Endothelial cell of umbilical vein (primary cell): ENCODE results near the gene STMN3. TPM values are rescaled to one million over a fixed set of nuclear protein-coding genes. Genes with fewer than 3 reads are reported as not detected.
A peak's percentile ranks its signal among the peaks of the same experiment; 100 is the strongest.

Experiments
- BruUV-seq: library from RNA; stranded (reverse); fragments of 400-500 nt; replicated peaks from 2 replicates; lab custom pipeline; 2021; lab: Mats Ljungman, UMichigan
- CTCF ChIA-PET: fragments of 300-600, 350-600 bp; sonication (Branson Sonifier 250); formaldehyde crosslinking; loops from one replicate; lab custom pipeline; 2021; ENCODE audit warnings: antibody characterized with exemption, inconsistent platforms; lab: Charles Lee
- POLR2A ChIA-PET: fragments of 300-600, 350-600 bp; sonication (Branson Sonifier 250); formaldehyde crosslinking; loops from one replicate; lab custom pipeline; 2021; ENCODE audit warnings: antibody characterized with exemption, inconsistent platforms; lab: Charles Lee
- DNase-seq: peaks from one replicate; pipeline ENCODE4 v3.0.0-alpha.2; 2011; ENCODE audit warnings: low read depth, low spot score
- FAIRE-seq: peaks from 2 replicates; lab custom pipeline; 2011; peaks lifted over from hg19 to GRCh38; lab: Jason Lieb, UNC
- H2AFZ ChIP-seq: 2 replicates; pipeline ENCODE4 v1.6.0; 2012; ENCODE audit warnings: low read depth, low read length, control low read depth, inconsistent platforms
- H3K27ac ChIP-seq: 2 replicates; pipeline ENCODE4 v1.5.1; 2011; ENCODE audit warnings: low read depth, mild to moderate bottlenecking, control low read depth, low read length, moderate library complexity; ENCODE audit not compliant: insufficient read depth
- H3K27me3 ChIP-seq, 2 experiments: 2 replicates each; pipeline versions ENCODE4 v1.6.0 to v1.6.1; 2011; ENCODE audit warnings: low read length in 2 of 2, mixed read lengths in 1 of 2; ENCODE audit not compliant: control insufficient read depth in 2 of 2, insufficient read depth in 2 of 2
- H3K36me3 ChIP-seq, 2 experiments: 2 replicates in 1 of 2; 3 replicates in 1 of 2; pipeline ENCODE4 v1.5.1; 2011; ENCODE audit warnings: low read length in 2 of 2, mild to moderate bottlenecking in 1 of 2, moderate library complexity in 1 of 2; ENCODE audit not compliant: control insufficient read depth in 2 of 2, insufficient read depth in 2 of 2; ENCODE audit errors: extremely low read depth in 1 of 2
- H3K4me1 ChIP-seq: 3 replicates; pipeline ENCODE4 v1.5.1; 2011; ENCODE audit warnings: mild to moderate bottlenecking, low read length; ENCODE audit not compliant: control insufficient read depth, insufficient read depth; ENCODE audit errors: extremely low read depth
- H3K4me2 ChIP-seq: 2 replicates; pipeline ENCODE4 v1.6.1; 2011; ENCODE audit warnings: low read length, control low read depth, mixed read lengths; ENCODE audit not compliant: insufficient read depth
- H3K4me3 ChIP-seq, 3 experiments: fragments of 200-600 bp in 1 of 3; sonication (generic), shearing (Covaris generic) in 1 of 3; replicated peaks in 1 of 3; 2 replicates each; pipeline ENCODE4 v1.5.1; 2011 to 2016; ENCODE audit warnings: control low read depth in 3 of 3, low read length in 3 of 3, mild to moderate bottlenecking in 2 of 3, inconsistent platforms in 1 of 3, low read depth in 1 of 3, moderate library complexity in 1 of 3; ENCODE audit not compliant: insufficient read depth in 1 of 3
- H3K79me2 ChIP-seq: 2 replicates; pipeline ENCODE4 v1.6.0; 2012; ENCODE audit warnings: low read length, inconsistent platforms; ENCODE audit not compliant: control insufficient read depth, insufficient read depth
- H3K9ac ChIP-seq: replicated peaks from 2 replicates; pipeline ENCODE3; 2011; ENCODE audit warnings: low read length, control low read depth; ENCODE audit not compliant: insufficient read depth; ENCODE audit errors: extremely low read depth
- H3K9me1 ChIP-seq: replicated peaks from 3 replicates; pipeline ENCODE4 v1.6.0; 2011; ENCODE audit warnings: mild to moderate bottlenecking, low read length; ENCODE audit not compliant: control insufficient read depth, insufficient read depth; ENCODE audit errors: extremely low read depth
- H3K9me3 ChIP-seq: replicated peaks from 2 replicates; pipeline ENCODE4 v1.5.1; 2012; ENCODE audit warnings: low read length, inconsistent platforms; ENCODE audit not compliant: control insufficient read depth, insufficient read depth
- H4K20me1 ChIP-seq: replicated peaks from 2 replicates; pipeline ENCODE3; 2011; ENCODE audit warnings: mild to moderate bottlenecking, low read length; ENCODE audit not compliant: control insufficient read depth, insufficient read depth; ENCODE audit errors: extremely low read depth
- EZH2 ChIP-seq: IDR thresholded peaks from 2 replicates; pipeline ENCODE4 v1.6.1; 2012; ENCODE audit warnings: borderline replicate concordance, low read depth, mild to moderate bottlenecking, moderate library complexity, low read length, inconsistent platforms; ENCODE audit not compliant: severe bottlenecking
- FOS ChIP-seq: IDR thresholded peaks from 2 replicates; pipeline ENCODE4 v1.6.1; 2011; ENCODE audit warnings: mild to moderate bottlenecking, low read length, moderate library complexity, borderline replicate concordance; ENCODE audit not compliant: insufficient read depth
- GATA2 ChIP-seq: IDR thresholded peaks from 2 replicates; pipeline ENCODE4 v1.7.0; 2011; ENCODE audit warnings: low read depth, mild to moderate bottlenecking, moderate library complexity, mixed read lengths, low read length; ENCODE audit not compliant: insufficient read length, insufficient read depth
- JUN ChIP-seq: IDR thresholded peaks from 2 replicates; pipeline ENCODE4 v1.6.1; 2011; ENCODE audit warnings: borderline replicate concordance, low read depth; ENCODE audit not compliant: insufficient read length, insufficient read depth
- MYC ChIP-seq: IDR thresholded peaks from one replicate; pipeline ENCODE4 v1.6.1; 2011; ENCODE audit warnings: mild to moderate bottlenecking, low read depth, low read length
- POLR2A ChIP-seq: IDR thresholded peaks from 2 replicates; pipeline ENCODE4 v1.6.1; 2012; ENCODE audit warnings: low read depth, mild to moderate bottlenecking, control low read depth, low read length
- POLR2AphosphoS5 ChIP-seq: IDR thresholded peaks from 2 replicates; pipeline ENCODE4 v1.6.1; 2012; ENCODE audit warnings: low read depth, mild to moderate bottlenecking, control low read depth, low read length, moderate library complexity; ENCODE audit not compliant: insufficient read depth
- dilution Hi-C: fragments of 300-500 bp; cut with MboI; formaldehyde crosslinking; loops from one replicate; pipeline ENCODE4 v1.15.0; 2019; ENCODE audit warnings: low sequenced_read_pairs; ENCODE audit not compliant: extremely low pct_ligation_motif_present
- intact Hi-C: fragments of 100-400 bp; cut with micrococcal nuclease; formaldehyde crosslinking; loops from one replicate; pipeline ENCODE4 v1.10.0; 2022
- polyA plus RNA-seq, 4 experiments: library from polyadenylated mRNA; depleted of rRNA in 3 of 4; stranded (reverse) in 3 of 4; unstranded in 1 of 4; fragments of >200 nt; gene quantifications; 2 replicates each; pipeline versions ENCODE4 v1.2.1 to v1.2.3, GENCODE V29; 2011 to 2012; ENCODE audit warnings: missing spikeins in 1 of 4
- total RNA-seq: library from RNA; stranded (reverse); gene quantifications from 2 replicates; pipeline ENCODE4 v1.2.3, GENCODE V29; 2021
- TF ChIP-seq, protein P1 (sequence below), 2 donors: IDR thresholded peaks; 1 replicate in 1 of 2; 2 replicates in 1 of 2; pipeline ENCODE4 v1.5.1; 2011; ENCODE audit warnings: low read length in 2 of 2, mild to moderate bottlenecking in 2 of 2, moderate library complexity in 2 of 2, control low read depth in 1 of 2, inconsistent platforms in 1 of 2, low read depth in 1 of 2; ENCODE audit not compliant: insufficient read depth in 1 of 2; ENCODE audit errors: extremely low read depth in 1 of 2
- TF ChIP-seq, protein P2 (sequence below): IDR thresholded peaks from 2 replicates; pipeline ENCODE4 v1.6.1; 2011; ENCODE audit not compliant: insufficient read depth, insufficient read length

STMN3 gene
- total and polyA plus RNA-seq, 2 donors (not counting 3 experiments of a cell fraction or from before 2014, with no cell fraction given): 1.7 to 4.7 TPM

DNA sequence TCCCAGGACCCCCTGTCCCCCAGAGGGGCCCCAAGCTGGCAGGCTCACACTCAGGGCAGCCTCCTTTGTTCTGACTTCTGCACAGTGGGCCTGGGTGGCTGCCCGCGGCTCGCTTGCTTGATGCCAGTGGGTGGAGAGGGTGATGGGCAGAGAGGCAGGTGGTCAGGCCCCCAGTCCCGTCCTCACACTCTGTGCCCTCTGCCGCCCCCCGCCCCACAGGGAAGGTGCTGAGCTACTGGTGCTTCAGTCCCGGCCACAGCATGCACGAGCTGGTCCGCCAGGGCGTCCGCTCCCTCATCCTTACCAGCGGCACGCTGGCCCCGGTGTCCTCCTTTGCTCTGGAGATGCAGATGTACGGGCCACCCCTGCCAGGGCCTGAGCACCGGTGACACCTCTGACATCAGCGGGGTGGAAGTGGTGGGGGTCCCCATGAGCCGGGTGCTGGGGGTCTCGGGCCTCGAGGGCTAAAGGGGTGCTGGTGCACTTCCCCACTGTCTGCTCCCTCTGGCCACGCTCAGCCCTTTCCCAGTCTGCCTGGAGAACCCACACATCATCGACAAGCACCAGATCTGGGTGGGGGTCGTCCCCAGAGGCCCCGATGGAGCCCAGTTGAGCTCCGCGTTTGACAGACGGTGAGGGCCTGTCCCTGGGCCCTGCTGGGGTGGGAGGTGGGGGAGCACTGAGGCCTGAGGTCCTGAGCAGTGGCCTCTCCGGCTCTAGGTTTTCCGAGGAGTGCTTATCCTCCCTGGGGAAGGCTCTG is 34.4 kb upstream of the STMN3 start:
- Histone ChIP-seq H3K4me3 (no peak overlapping the region), H3K9ac (peak overlapping the region; percentile 10), H3K36me3 (no peaks in the 10 kb centered on the region), H2AFZ (no peak overlapping the region), H3K9me1 (no peaks in the 10 kb centered on the region), H4K20me1 (no peaks in the 10 kb centered on the region), H3K4me1 (peaks cover 40% of the 10 kb centered on the region), H3K27ac (peak overlapping the region; percentile 79), H3K9me3 (no peaks in the 10 kb centered on the region), H3K4me2 (no peak overlapping the region), H3K27me3 (no peaks in the 10 kb centered on the region), H3K79me2 (peaks cover 4% of the 10 kb centered on the region)
- intact Hi-C loops: loop anchor here (1.0 kb wide), 1 partner anchor 12 kb away; no protein-coding TSS in a partner anchor
- FAIRE-seq: no peak
- dilution Hi-C loops: no loop called here
- CTCF ChIA-PET: interaction anchor here (0.8 to 3.2 kb wide), 9 partner anchors 9 to 150 kb away, joined by 3 to 13 read pairs (median 4); partner anchors contain the start of genes ARFRP1, PTK6, TNFRSF6B and ZGPAT
- TF ChIP-seq EZH2 (no peak), MYC (no peak), POLR2A (no peak), FOS (no peak), GATA2 (no peak), POLR2AphosphoS5 (no peak), JUN (no peak)
- TF ChIP-seq, protein P1, sequence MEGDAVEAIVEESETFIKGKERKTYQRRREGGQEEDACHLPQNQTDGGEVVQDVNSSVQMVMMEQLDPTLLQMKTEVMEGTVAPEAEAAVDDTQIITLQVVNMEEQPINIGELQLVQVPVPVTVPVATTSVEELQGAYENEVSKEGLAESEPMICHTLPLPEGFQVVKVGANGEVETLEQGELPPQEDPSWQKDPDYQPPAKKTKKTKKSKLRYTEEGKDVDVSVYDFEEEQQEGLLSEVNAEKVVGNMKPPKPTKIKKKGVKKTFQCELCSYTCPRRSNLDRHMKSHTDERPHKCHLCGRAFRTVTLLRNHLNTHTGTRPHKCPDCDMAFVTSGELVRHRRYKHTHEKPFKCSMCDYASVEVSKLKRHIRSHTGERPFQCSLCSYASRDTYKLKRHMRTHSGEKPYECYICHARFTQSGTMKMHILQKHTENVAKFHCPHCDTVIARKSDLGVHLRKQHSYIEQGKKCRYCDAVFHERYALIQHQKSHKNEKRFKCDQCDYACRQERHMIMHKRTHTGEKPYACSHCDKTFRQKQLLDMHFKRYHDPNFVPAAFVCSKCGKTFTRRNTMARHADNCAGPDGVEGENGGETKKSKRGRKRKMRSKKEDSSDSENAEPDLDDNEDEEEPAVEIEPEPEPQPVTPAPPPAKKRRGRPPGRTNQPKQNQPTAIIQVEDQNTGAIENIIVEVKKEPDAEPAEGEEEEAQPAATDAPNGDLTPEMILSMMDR (IDR thresholded peaks at IDR 0.05; ENCODE audit: extremely low read depth in 1 of 2, insufficient read depth in 1 of 2, low read depth in 1 of 2, low read length in 2 of 2): no peak
- TF ChIP-seq, protein P2, sequence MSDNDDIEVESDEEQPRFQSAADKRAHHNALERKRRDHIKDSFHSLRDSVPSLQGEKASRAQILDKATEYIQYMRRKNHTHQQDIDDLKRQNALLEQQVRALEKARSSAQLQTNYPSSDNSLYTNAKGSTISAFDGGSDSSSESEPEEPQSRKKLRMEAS: no peak
- POLR2A ChIA-PET: interaction anchor here (1.6 kb wide), 1 partner anchor 20 kb away, joined by 9 read pairs; the partner anchor contains the start of genes ARFRP1 and ZGPAT
- no peak for DNase-seq
- BruUV-seq: no TSS peak
